Large intestine (tissue), 12 donors: ENCODE measurements around the gene OR2Z1. TPM values are rescaled to one million over a fixed set of nuclear protein-coding genes. Genes with fewer than 3 reads are reported as not detected.

Source experiments
- DNase-seq, 2 donors: peaks; one replicate each; pipeline versions ENCODE4 v3.0.0 to v3.0.0-alpha.2; 2013
- H3K27ac ChIP-seq: one replicate; pipeline ENCODE4 v1.5.1; 2013; ENCODE audit warnings: low read length
- H3K27me3 ChIP-seq: 2 replicates; pipeline ENCODE4 v1.6.1; 2013; ENCODE audit warnings: low read length; ENCODE audit not compliant: control insufficient read depth, insufficient read depth
- H3K36me3 ChIP-seq: 2 replicates; pipeline ENCODE4 v1.6.1; 2013; ENCODE audit warnings: low read length; ENCODE audit not compliant: control insufficient read depth, insufficient read depth
- H3K4me1 ChIP-seq: one replicate; pipeline ENCODE4 v1.6.1; 2013; ENCODE audit warnings: low read length; ENCODE audit not compliant: control insufficient read depth, insufficient read depth
- H3K4me3 ChIP-seq: one replicate; pipeline ENCODE4 v1.5.1; 2013; ENCODE audit warnings: low read length
- H3K9me3 ChIP-seq: one replicate; pipeline ENCODE4 v1.6.1; 2013; ENCODE audit warnings: mild to moderate bottlenecking, low read depth, low read length, moderate library complexity; ENCODE audit not compliant: control insufficient read depth
- WGBS: methylation state at CpG from one replicate; pipeline ENCODE4 v1.1.5; 2013; ENCODE audit warnings: low lambda C conversion rate; ENCODE audit not compliant: insufficient coverage; 5-methylcytosine and 5-hydroxymethylcytosine counted together
- long read RNA-seq, 11 donors: transcript quantifications; one replicate each; lab custom pipeline, GENCODE V29; 2026
- polyA plus RNA-seq: library from polyadenylated mRNA; unstranded; fragments of 120-200 nt; gene quantifications from one replicate; pipeline ENCODE4 v1.2.1, GENCODE V29; 2013

OR2Z1 gene, protein sequence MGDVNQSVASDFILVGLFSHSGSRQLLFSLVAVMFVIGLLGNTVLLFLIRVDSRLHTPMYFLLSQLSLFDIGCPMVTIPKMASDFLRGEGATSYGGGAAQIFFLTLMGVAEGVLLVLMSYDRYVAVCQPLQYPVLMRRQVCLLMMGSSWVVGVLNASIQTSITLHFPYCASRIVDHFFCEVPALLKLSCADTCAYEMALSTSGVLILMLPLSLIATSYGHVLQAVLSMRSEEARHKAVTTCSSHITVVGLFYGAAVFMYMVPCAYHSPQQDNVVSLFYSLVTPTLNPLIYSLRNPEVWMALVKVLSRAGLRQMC
- not detected for polyA plus RNA-seq
- long read RNA-seq, donor 1 = 0 reads
- long read RNA-seq, donor 2 = 0 reads
- long read RNA-seq, donor 3 = 0 reads
- long read RNA-seq, donor 4 = 0 reads
- long read RNA-seq, donor 5 = 0 reads
- long read RNA-seq, donor 6 = 0 reads
- long read RNA-seq, donor 7 = 0 reads
- long read RNA-seq, donor 8 = 0 reads
- long read RNA-seq, donor 9 = 0 reads
- long read RNA-seq, donor 10 = 0 reads
- long read RNA-seq, donor 11 = 0 reads

DNA sequence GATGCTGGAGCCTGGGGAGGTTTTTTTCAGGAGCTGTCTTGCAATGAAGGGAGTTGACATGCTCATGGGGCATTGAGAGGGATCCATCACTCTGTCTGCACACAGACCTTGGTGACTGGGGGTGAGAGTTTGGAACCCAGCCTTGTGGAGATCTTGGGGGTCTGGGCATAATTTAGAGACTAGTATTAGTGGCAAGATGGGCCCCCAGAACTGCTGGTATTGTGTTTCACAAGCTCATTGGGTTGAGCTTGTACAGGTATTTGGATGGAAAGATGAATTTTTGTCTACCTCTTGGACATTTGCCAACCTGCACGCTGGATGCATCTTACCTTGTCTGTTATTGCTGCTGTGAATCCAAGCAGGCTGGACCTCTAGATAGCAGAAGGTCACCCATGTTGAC, at the start of gene OR2Z1:
Gene OR2Z1, plus strand, starts transcription at position 301 of the 400 bp plus-strand sequence. CDS start 9,395 bp downstream, outside the sequence.
- Histone ChIP-seq H3K4me3 (no peak within 1 kb of the TSS), H3K9me3 (no peaks in the 10 kb centered on the region), H3K27me3 (no peaks in the 10 kb centered on the region), H3K4me1 (no peaks in the 10 kb centered on the region), H3K36me3 (no peaks in the 10 kb centered on the region), H3K27ac (no peak within 1 kb of the TSS)
- no CpG with 5 or more reads among the region's 1 CpG for WGBS
- no peak for DNase-seq

DNA sequence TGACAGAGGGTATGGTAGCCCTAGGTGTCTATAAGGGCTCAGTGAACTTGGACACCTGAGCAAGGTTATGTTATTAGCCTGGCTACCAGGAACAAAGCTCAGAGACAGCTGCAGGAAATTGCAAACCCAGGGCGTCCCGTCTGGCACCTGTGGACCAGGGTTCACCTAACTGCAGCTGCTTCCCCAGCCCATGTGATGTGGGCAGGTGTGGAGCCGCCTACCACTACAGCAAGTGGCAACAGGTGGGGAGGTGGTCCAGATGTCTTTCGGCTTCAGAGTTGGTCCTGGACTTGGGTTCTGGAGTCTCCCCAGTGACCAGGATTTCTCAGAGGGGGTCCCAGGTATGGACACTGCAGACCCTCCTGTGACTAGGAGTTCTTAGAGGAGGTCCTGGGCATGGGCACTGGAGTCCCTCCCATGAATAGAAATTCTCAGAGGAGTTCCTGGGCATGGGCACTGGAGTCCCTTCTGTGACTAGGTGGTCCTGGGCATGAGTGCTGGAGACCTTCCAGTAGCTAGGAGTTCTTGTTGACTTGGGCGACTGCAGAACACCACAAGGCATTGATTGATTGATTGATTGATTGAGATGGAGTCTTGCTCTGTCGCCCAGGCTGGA, 48.0 kb upstream of the OR2Z1 start:
- DNase-seq = no peak
- no peak overlapping the region for H3K27ac ChIP-seq
- no peak overlapping the region for H3K4me3 ChIP-seq
- H3K9me3 ChIP-seq = no peaks in the 10 kb centered on the region
- no peaks in the 10 kb centered on the region for H3K4me1 ChIP-seq
- WGBS = no CpG with 5 or more reads among the region's 6 CpGs
- H3K27me3 ChIP-seq = no peaks in the 10 kb centered on the region
- no peaks in the 10 kb centered on the region for H3K36me3 ChIP-seq

DNA sequence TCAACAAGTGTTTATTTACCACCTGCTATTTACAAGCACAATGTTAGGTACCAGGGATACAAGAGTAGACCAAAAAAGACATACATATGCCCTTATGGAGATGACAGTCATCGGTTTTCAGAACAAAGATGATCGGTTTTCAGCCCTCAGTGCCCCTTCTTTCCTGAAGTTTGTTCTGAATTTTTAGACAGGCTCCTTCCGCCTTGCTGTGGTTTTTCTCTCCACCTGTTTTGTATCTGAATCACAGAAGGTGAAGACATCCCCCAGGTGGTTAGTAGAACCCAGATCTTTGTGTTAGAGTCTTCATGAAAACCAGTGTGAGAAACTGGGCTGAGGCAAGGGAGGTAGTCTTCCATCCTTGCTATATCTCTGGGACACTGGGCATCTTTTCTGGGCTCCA, 46.4 kb upstream of the OR2Z1 start:
- no peak overlapping the region for H3K27ac ChIP-seq
- H3K36me3 ChIP-seq = no peaks in the 10 kb centered on the region
- no peaks in the 10 kb centered on the region for H3K9me3 ChIP-seq
- H3K4me1 ChIP-seq = no peaks in the 10 kb centered on the region
- 100% methylated on average over 1 of the region's 3 CpGs for WGBS
- H3K4me3 ChIP-seq = no peak overlapping the region
- no peaks in the 10 kb centered on the region for H3K27me3 ChIP-seq
- no peak for DNase-seq

DNA sequence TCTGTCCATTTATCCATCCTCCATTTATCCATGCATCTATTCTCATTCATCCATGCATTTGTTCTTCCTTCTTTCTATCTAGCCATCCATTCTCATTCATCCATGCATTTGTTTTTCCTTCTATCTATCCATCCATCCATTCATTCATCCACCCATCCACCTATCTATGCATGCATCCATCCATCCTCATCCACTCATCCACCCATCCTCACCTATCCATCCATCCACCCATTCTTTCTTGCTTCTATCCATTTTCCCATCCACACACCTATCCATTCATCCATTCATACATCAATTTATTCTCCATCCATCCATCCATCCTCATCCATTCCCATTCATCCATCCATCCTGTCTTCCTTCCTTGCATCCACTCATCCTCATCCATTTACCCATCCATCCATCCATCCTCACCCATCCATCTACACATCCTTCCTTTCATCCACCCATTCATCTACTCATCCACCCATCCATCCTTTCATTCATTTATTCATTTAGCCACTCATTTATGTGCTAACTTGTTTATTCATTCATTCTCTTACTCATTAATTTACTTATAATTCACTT, 43.1 kb upstream of the OR2Z1 start:
- Histone ChIP-seq H3K27ac (no peak overlapping the region), H3K4me3 (no peak overlapping the region), H3K27me3 (no peaks in the 10 kb centered on the region), H3K36me3 (no peaks in the 10 kb centered on the region), H3K9me3 (no peaks in the 10 kb centered on the region), H3K4me1 (no peaks in the 10 kb centered on the region)
- no peak for DNase-seq

DNA sequence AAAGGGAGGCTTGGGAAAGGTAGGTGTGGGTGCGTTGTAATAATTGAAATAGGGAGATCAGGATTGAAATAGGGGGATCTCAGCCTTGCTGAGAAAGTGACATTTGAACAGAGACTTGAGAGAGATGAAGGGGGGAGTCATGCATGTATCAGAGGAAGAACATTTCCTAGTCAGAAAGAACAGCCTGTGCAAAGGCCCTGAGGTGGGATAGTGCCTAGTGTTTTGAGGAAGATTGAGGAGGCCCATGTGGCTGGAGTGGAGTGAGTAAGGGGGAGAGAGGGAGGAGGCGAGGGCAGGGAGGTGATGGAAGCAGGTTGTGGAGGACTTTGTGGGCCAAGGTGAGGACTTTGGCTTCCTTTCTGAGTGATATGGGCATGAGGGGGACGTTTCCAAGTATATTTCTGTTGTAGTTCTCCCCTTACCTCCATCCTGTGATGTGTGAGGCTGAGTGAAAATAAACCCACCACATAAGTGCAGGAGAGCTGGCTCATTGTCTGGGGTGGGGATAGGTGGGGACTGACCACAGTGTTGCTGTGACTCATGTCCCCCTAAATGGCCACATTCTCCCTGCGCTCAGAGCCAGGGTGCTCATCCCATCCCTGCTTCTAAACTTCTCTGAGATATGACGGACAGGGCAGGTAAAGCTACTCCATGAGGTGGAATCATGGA, 40.6 kb upstream of the OR2Z1 start:
- no peaks in the 10 kb centered on the region for H3K36me3 ChIP-seq
- H3K4me1 ChIP-seq = no peaks in the 10 kb centered on the region
- 100% methylated on average over 1 of the region's 5 CpGs for WGBS
- no peak overlapping the region for H3K27ac ChIP-seq
- H3K9me3 ChIP-seq = no peaks in the 10 kb centered on the region
- H3K4me3 ChIP-seq = no peak overlapping the region
- DNase-seq = no peak
- no peaks in the 10 kb centered on the region for H3K27me3 ChIP-seq

DNA sequence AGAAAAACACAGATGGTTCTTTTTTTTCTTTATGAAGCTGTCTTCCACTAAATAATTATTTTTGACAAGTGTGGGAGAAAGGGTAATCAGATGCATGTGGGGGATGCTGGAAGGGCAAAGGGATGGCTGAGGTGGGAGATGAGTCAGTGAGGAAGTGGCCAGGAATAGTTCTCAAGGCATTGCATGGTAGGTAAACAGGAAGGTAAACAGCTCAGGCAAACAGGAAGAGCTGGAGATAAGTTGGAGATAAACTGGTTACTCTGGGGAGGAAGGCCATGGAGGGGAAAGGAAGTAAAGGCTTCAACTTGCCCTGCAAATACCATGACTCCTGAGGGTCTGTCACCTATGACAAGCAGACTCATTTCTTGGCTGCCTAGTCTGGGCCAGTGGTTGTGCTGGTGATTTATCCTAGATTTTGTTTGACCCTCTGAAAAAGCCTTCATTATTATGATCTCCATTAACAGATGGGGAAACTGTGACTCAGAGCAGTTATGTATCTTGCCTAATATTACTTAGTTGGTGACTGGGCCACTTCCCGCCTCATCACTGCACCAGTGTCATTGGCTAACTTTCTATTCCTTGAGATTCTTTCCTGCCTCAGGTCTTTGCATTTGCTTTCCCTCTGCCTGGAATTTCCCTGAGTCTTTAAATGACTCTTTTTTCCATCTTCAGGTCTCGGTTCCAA, 39.9 kb upstream of the OR2Z1 start:
- H3K4me3 ChIP-seq = no peak overlapping the region
- H3K27ac ChIP-seq = no peak overlapping the region
- H3K4me1 ChIP-seq = no peaks in the 10 kb centered on the region
- no peak for DNase-seq
- no peaks in the 10 kb centered on the region for H3K36me3 ChIP-seq
- H3K9me3 ChIP-seq = no peaks in the 10 kb centered on the region
- H3K27me3 ChIP-seq = no peaks in the 10 kb centered on the region
- WGBS = no CpG with 5 or more reads among the region's 2 CpGs

DNA sequence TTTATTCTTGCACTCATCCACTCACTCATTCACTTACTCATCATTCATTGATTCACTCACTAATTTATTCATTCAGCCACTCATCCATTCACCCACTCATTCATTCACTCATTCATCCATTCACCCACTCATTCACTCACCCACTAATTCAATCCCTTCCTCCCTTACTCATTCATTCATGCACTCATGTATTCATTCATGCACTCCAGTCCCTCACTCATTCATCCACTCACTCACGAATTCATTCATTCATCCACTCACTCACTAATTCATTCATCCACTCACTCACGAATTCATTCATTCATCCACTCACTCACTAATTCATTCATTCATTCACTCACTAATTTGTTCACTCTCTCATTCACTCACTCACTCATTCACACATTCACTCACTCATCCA, 39.0 kb upstream of the OR2Z1 start:
- no peak for DNase-seq
- H3K27me3 ChIP-seq = no peaks in the 10 kb centered on the region
- WGBS = 68% methylated on average over 2 of the region's 2 CpGs
- H3K4me1 ChIP-seq = no peaks in the 10 kb centered on the region
- no peaks in the 10 kb centered on the region for H3K9me3 ChIP-seq
- no peak overlapping the region for H3K4me3 ChIP-seq
- H3K36me3 ChIP-seq = no peaks in the 10 kb centered on the region
- H3K27ac ChIP-seq = no peak overlapping the region

DNA sequence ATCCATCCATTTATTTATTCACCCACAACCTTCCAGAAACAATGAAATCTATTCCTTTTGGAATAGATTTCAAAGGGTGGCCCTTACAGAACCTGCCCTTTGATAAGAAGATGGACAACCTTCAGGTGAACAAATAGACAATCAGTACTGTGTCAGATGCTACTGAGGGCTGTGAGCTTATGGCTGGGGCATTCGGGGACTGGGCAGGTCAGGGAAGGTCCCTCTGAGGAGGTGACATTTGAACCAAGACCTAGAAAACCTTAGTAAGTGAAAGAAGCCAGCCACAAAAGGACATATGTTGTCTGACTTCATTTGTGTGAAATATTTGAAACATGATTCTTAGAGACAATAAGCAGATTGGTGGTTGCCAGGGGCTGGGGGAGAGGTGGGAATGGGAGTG, 38.5 kb upstream of the OR2Z1 start:
- WGBS = no CpG with 5 or more reads among the region's 1 CpG
- Histone ChIP-seq H3K4me3 (no peak overlapping the region), H3K4me1 (no peaks in the 10 kb centered on the region), H3K27me3 (no peaks in the 10 kb centered on the region), H3K9me3 (no peaks in the 10 kb centered on the region), H3K36me3 (no peaks in the 10 kb centered on the region), H3K27ac (no peak overlapping the region)
- DNase-seq = no peak

DNA sequence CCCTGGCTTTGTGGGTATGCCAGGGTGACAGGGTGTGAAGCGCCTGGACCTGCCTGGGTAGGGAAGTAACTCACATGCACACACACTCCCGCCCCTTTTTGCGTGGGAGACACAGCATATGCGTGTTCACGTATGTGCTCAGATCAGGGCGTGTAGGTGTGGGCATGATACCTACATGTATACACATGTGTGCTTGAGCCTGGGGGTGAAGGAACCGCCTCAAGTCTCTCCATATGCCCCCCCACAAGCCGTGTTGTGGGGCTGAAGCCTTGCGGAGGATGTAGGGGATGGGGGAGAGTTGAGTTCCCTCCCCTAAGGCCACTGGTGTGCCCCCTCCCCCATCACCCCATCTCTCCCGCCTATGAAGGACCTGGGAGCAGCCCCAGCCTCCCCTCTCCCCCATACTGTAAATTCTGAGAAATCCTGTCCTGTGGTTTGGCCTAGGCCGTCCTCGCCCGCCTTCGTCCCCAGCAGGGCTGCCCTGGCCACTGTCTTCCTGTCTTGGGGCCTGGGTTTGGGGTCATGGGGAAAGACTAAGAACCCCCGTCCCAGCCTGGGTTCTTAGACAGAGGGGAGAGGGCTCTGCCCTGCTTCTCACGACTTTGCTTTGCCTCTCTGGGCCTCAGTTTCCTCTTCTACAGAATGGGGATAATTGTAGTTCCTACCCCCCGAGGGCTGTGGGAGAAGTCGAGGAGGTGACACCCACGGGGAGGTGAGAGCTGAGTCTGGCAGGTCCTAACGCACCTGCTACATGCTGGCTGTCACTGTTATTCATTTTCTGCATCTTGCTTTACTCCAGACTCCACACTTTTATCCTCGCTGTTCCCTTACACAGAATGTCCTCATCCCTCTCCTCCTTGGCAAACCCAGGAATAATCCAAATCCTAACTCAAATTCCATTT, 37.2 kb upstream of the OR2Z1 start:
- no peak for DNase-seq
- Histone ChIP-seq H3K4me3 (no peak overlapping the region), H3K4me1 (no peaks in the 10 kb centered on the region), H3K36me3 (no peaks in the 10 kb centered on the region), H3K27ac (no peak overlapping the region), H3K9me3 (no peaks in the 10 kb centered on the region), H3K27me3 (no peaks in the 10 kb centered on the region)
- no CpG with 5 or more reads among the region's 21 CpGs for WGBS
